GM12878 (cell line): Measurements from ENCODE around the gene LIMK1. TPM values are rescaled to one million over a fixed set of nuclear protein-coding genes. Genes with fewer than 3 reads are reported as not detected.

ENCODE experiments used
- ATAC-seq: fragments of 200-7000 bp; cut with Tn5 transposase; 3 replicates; pipeline ENCODE4 v1.9.1; 2020; ENCODE audit warnings: mild to moderate bottlenecking, moderate library complexity
- BruUV-seq: library from RNA; stranded (reverse); fragments of 400-500 nt; replicated peaks from 2 replicates; lab custom pipeline; 2021; lab: Mats Ljungman, UMichigan
- CTCF ChIA-PET: fragments of 300-600 bp; sonication (Branson Sonifier 250); formaldehyde crosslinking; extraction: SDS; loops from one replicate; lab custom pipeline; 2021; ENCODE audit warnings: inconsistent platforms; lab: Yijun Ruan, JAX
- POLR2A ChIA-PET: fragments of 350-600 bp; formaldehyde crosslinking; extraction: SDS; loops from one replicate; lab custom pipeline; 2021; ENCODE audit warnings: inconsistent platforms; lab: Charles Lee
- RAD21 ChIA-PET: fragments of 300-600 bp; sonication (Branson Sonifier 250); formaldehyde crosslinking; loops from one replicate; lab custom pipeline; 2023; ENCODE audit warnings: antibody characterized with exemption; ENCODE audit not compliant: unreplicated experiment; lab: Charles Lee
- SMC1A ChIA-PET: fragments of 300-600 bp; sonication (Branson Sonifier 250); formaldehyde crosslinking; loops from one replicate; lab custom pipeline; 2023; ENCODE audit not compliant: unreplicated experiment, uncharacterized antibody; lab: Charles Lee
- DNase-seq: peaks from one replicate; pipeline ENCODE4 v3.0.0-alpha.2; 2011; ENCODE audit warnings: low read depth, low spot score
- FAIRE-seq: peaks from 3 replicates; lab custom pipeline; 2011; peaks lifted over from hg19 to GRCh38; lab: Jason Lieb, UNC
- H2AFZ ChIP-seq: 2 replicates; pipeline ENCODE4 v1.6.0; 2011; ENCODE audit warnings: low read depth, low read length, control low read depth; ENCODE audit not compliant: control insufficient read depth
- H3K27ac ChIP-seq: 2 replicates; pipeline ENCODE4 v1.5.1; 2011; ENCODE audit warnings: control low read depth; ENCODE audit not compliant: control insufficient read depth, insufficient read depth
- H3K27me3 ChIP-seq, 2 experiments: replicated peaks in 1 of 2; 2 replicates each; pipeline versions ENCODE4 v1.6.0 to v1.6.1; 2011; ENCODE audit warnings: low read length in 1 of 2; ENCODE audit not compliant: control insufficient read depth in 2 of 2, insufficient read depth in 2 of 2
- H3K36me3 ChIP-seq, 2 experiments: 2 replicates each; pipeline ENCODE4 v1.5.1; 2011; ENCODE audit warnings: low read length in 1 of 2; ENCODE audit not compliant: control insufficient read depth in 2 of 2, insufficient read depth in 2 of 2
- H3K4me1 ChIP-seq: 2 replicates; pipeline ENCODE4 v1.6.1; 2011; ENCODE audit warnings: mild to moderate bottlenecking, low read length, moderate library complexity, mixed read lengths; ENCODE audit not compliant: control insufficient read depth, insufficient read depth
- H3K4me2 ChIP-seq: 2 replicates; pipeline ENCODE4 v1.6.0; 2011; ENCODE audit warnings: control low read depth; ENCODE audit not compliant: control insufficient read depth, insufficient read depth
- H3K4me3 ChIP-seq: fragments of 200-600 bp; sonication (generic); 2 replicates; pipeline ENCODE4 v1.5.1; 2016
- H3K79me2 ChIP-seq: 2 replicates; pipeline ENCODE4 v1.6.0; 2011; ENCODE audit warnings: low read length; ENCODE audit not compliant: control insufficient read depth, insufficient read depth
- H3K9ac ChIP-seq: 2 replicates; pipeline ENCODE4 v1.8.0; 2011; ENCODE audit warnings: low read length, control low read depth, mixed read lengths; ENCODE audit not compliant: control insufficient read depth, insufficient read depth
- H3K9me3 ChIP-seq: replicated peaks from 3 replicates; pipeline ENCODE4 v1.5.1; 2011; ENCODE audit warnings: mild to moderate bottlenecking, low read length; ENCODE audit not compliant: control insufficient read depth, insufficient read depth
- H4K20me1 ChIP-seq: 2 replicates; pipeline ENCODE4 v1.6.0; 2011; ENCODE audit not compliant: control insufficient read depth, insufficient read depth
- ATF2 ChIP-seq: IDR thresholded peaks from 2 replicates; pipeline ENCODE4 v1.6.1; 2012; ENCODE audit warnings: low read length, inconsistent platforms
- CBX5 ChIP-seq: sonication (generic); IDR thresholded peaks from 2 replicates; pipeline ENCODE4 v1.6.1; 2016; ENCODE audit warnings: low read depth, moderate library complexity, mild to moderate bottlenecking, inconsistent platforms
- CREM ChIP-seq: IDR thresholded peaks from 2 replicates; pipeline ENCODE4 v1.6.1; 2014; ENCODE audit warnings: antibody characterized with exemption, low read depth
- ETV6 ChIP-seq, 2 experiments: fragments of 450-650 bp in 1 of 2; IDR thresholded peaks in 1 of 2; conservative IDR thresholded peaks in 1 of 2; 2 replicates each; pipeline ENCODE4 v1.6.1; 2014; ENCODE audit warnings: antibody characterized with exemption in 1 of 2, borderline replicate concordance in 1 of 2, low read depth in 1 of 2, mild to moderate bottlenecking in 1 of 2, moderate library complexity in 1 of 2
- HDGF ChIP-seq: fragments of 450-650 bp; IDR thresholded peaks from 2 replicates; pipeline ENCODE4 v1.6.1; 2016; ENCODE audit warnings: antibody characterized with exemption
- MTA2 ChIP-seq: fragments of 450-650 bp; IDR thresholded peaks from 2 replicates; pipeline ENCODE4 v1.6.1; 2016; ENCODE audit warnings: low read depth, mild to moderate bottlenecking, moderate library complexity
- RB1 ChIP-seq: fragments of 450-650 bp; formaldehyde crosslinking; IDR thresholded peaks from 2 replicates; pipeline ENCODE4 v1.6.1; 2017; ENCODE audit warnings: mild to moderate bottlenecking, borderline replicate concordance
- RFX5 ChIP-seq: IDR thresholded peaks from 2 replicates; pipeline ENCODE4 v1.6.1; 2011; ENCODE audit warnings: low read depth, low read length, improper control_type of control experiment
- SMAD5 ChIP-seq: IDR thresholded peaks from 2 replicates; pipeline ENCODE4 v1.6.1; 2016; ENCODE audit warnings: antibody characterized with exemption, low read depth
- SRF ChIP-seq, 2 experiments: IDR thresholded peaks; 2 replicates each; pipeline ENCODE4 v1.6.1; 2011; ENCODE audit warnings: low read depth in 2 of 2, low read length in 2 of 2, mild to moderate bottlenecking in 1 of 2, moderate library complexity in 1 of 2
- STAT3 ChIP-seq: IDR thresholded peaks from 2 replicates; pipeline ENCODE4 v1.6.1; 2011; ENCODE audit warnings: low read depth, low read length, improper control_type of control experiment
- YY1 ChIP-seq: IDR thresholded peaks from 2 replicates; pipeline ENCODE4 v1.6.1; 2011; ENCODE audit warnings: low read depth, mild to moderate bottlenecking, low read length
- ZNF24 ChIP-seq: fragments of 450-650 bp; IDR thresholded peaks from 2 replicates; pipeline ENCODE4 v1.6.1; 2017; ENCODE audit warnings: antibody characterized with exemption, mild to moderate bottlenecking
- WGBS: methylation state at CpG from one replicate; pipeline ENCODE4 v1.1.6; 2016; ENCODE audit warnings: low lambda C conversion rate; ENCODE audit not compliant: insufficient replicate concordance, insufficient coverage; ENCODE audit errors: missing lambda C conversion rate; 5-methylcytosine and 5-hydroxymethylcytosine counted together
- in situ Hi-C: fragments of 300-500 bp; cut with MboI; formaldehyde crosslinking; loops from 9 replicates; pipeline ENCODE4 v1.14.3; 2018; ENCODE audit warnings: mixed read lengths
- intact Hi-C: fragments of 100-400 bp; cut with micrococcal nuclease; formaldehyde crosslinking; loops from one replicate; pipeline ENCODE4 v1.14.2; 2022; ENCODE audit not compliant: unreplicated experiment
- polyA plus RNA-seq, 11 experiments: library from polyadenylated mRNA; depleted of rRNA in 4 of 11; unstranded in 6 of 11; stranded (reverse) in 5 of 11; fragments of >200 nt; fragmentation: Nextera tagmentation in 4 of 11; fragmentation: Illumina TruSeq in 1 of 11; extraction: Ambion mirVana in 4 of 11; extraction: Trizol in 1 of 11; gene quantifications; 1 replicate in 1 of 11; 2 replicates in 10 of 11; pipeline versions ENCODE4 v1.2.1 to v1.2.3, GENCODE V29; 2011 to 2016; ENCODE audit warnings: inconsistent platforms in 2 of 11, missing spikeins in 2 of 11, low read depth in 1 of 11
- total RNA-seq, 4 experiments: library from RNA; depleted of rRNA in 3 of 4; stranded (reverse); fragments of >200 nt in 3 of 4; fragmentation: Illumina TruSeq in 1 of 4; extraction: Trizol in 1 of 4; gene quantifications; 2 replicates each; pipeline versions ENCODE4 v1.2.1 to v1.2.3, GENCODE V29; 2013 to 2021

The LIMK1 gene
- total and polyA plus RNA-seq, 10 of the 15 experiments (the other 5 are each of a cell fraction or from before 2014, with no cell fraction given), result 0.71 to 59.4 (median 28.8) TPM

GRCh38 chr7:74095135-74095534 is 11.5 kb downstream of the LIMK1 start:
- Histone ChIP-seq H3K9me3 (peaks cover 4% of the 10 kb centered on the region; the same call in 2 of the 3 replicates), H3K27ac (peak overlapping the region; percentile 94), H3K4me1 (peaks cover 32% of the 10 kb centered on the region), H3K79me2 (peaks cover 32% of the 10 kb centered on the region), H3K4me3 (peak overlapping the region; percentile 80), H3K27me3 (no peaks in the 10 kb centered on the region)
- CTCF ChIA-PET, result no interaction called here
- DNase-seq, result no peak
- intact Hi-C loops, result no loop called here
- ATAC-seq, result no peak
- TF ChIP-seq HDGF (0 out of 2 replicates have a peak, but pooled peaks have one; percentile 8), YY1 (no peak)
- TF ChIP-seq, all 136 proteins: peak for 1
- no peaks in the 10 kb centered on the region for H4K20me1 ChIP-seq
- H3K4me2 ChIP-seq, result peak overlapping the region; percentile 100
- H3K9ac ChIP-seq, result peak overlapping the region; percentile 87
- in situ Hi-C loops, result no loop called here
- SMC1A ChIA-PET, result no interaction called here
- peak overlapping the region; percentile 68 for H2AFZ ChIP-seq
- POLR2A ChIA-PET, result interaction anchor here (1.5 kb wide), 1 partner anchor 116 kb away, joined by 5 read pairs; no protein-coding TSS in a partner anchor
- no peak for FAIRE-seq
- WGBS, result 86% methylated on average over 6 of the region's 6 CpGs
- BruUV-seq, result no TSS peak
- peaks cover 14 to 15% of the 10 kb centered on the region in 2 experiments for H3K36me3 ChIP-seq
- RAD21 ChIA-PET, result no interaction called here

- SMC1A ChIA-PET, result interaction anchor here (0.9 kb wide), 1 partner anchor 67 kb away, joined by 4 read pairs; no protein-coding TSS in a partner anchor
- FAIRE-seq, result no peak
- CTCF ChIA-PET, result no interaction called here
- peaks cover 4% of the 10 kb centered on the region; the same call in 2 of the 3 replicates for H3K9me3 ChIP-seq
- peaks cover 33% of the 10 kb centered on the region for H3K4me1 ChIP-seq
- no peak overlapping the region for H3K4me3 ChIP-seq
- no TSS peak for BruUV-seq
- H3K9ac ChIP-seq, result no peak overlapping the region
- no peak overlapping the region for H2AFZ ChIP-seq
- intact Hi-C loops, result no loop called here
- no peak for DNase-seq
- peaks cover 14 to 17% of the 10 kb centered on the region in 2 experiments for H3K36me3 ChIP-seq
- H3K27ac ChIP-seq, result no peak overlapping the region
- no peaks in the 10 kb centered on the region for H3K27me3 ChIP-seq
- H3K4me2 ChIP-seq, result no peak overlapping the region
- RAD21 ChIA-PET, result no interaction called here
- POLR2A ChIA-PET, result interaction anchor here (0.7 to 1.1 kb wide), 2 partner anchors 80 to 254 kb away, joined by 3 to 4 read pairs; no protein-coding TSS in a partner anchor
- no peaks in the 10 kb centered on the region for H4K20me1 ChIP-seq
- WGBS, result 86% methylated on average over 11 of the region's 11 CpGs
- peaks cover 26% of the 10 kb centered on the region for H3K79me2 ChIP-seq
- ATAC-seq, result no peak
- in situ Hi-C loops, result no loop called here
- TF ChIP-seq MTA2, result no peak
- no peak for TF ChIP-seq RB1
- TF ChIP-seq RFX5, result no peak
- no peak for TF ChIP-seq ATF2
- TF ChIP-seq ETV6 (conservative IDR thresholded peaks at IDR 0.05 in 1 of 2, IDR thresholded peaks at IDR 0.05 in 1 of 2; ENCODE audit: borderline replicate concordance in 1 of 2, low read depth in 1 of 2), result no peak
- no peak for TF ChIP-seq SRF (IDR thresholded peaks at IDR 0.05; ENCODE audit: low read depth in 2 of 2, low read length in 2 of 2)
- no peak for TF ChIP-seq YY1
- no peak for TF ChIP-seq CREM
- TF ChIP-seq SMAD5, result no peak
- no peak for TF ChIP-seq CBX5
- no peak for TF ChIP-seq ZNF24
- no peak for TF ChIP-seq STAT3
Observed at GRCh38 chr7:74097937-74098614, 14.5 kb downstream of the LIMK1 start.
